GM21360 (cell line): ENCODE measurements around the gene BEST2.
A peak's percentile ranks its signal among the peaks of the same experiment; 100 is the strongest.

Experiments
- ATAC-seq: cut with Tn5 transposase; IDR thresholded peaks from one replicate; pipeline ENCODE4 v1.9.1; 2021; ENCODE audit warnings: mild to moderate bottlenecking, moderate library complexity; ENCODE audit not compliant: unreplicated experiment

The BEST2 gene

DNA sequence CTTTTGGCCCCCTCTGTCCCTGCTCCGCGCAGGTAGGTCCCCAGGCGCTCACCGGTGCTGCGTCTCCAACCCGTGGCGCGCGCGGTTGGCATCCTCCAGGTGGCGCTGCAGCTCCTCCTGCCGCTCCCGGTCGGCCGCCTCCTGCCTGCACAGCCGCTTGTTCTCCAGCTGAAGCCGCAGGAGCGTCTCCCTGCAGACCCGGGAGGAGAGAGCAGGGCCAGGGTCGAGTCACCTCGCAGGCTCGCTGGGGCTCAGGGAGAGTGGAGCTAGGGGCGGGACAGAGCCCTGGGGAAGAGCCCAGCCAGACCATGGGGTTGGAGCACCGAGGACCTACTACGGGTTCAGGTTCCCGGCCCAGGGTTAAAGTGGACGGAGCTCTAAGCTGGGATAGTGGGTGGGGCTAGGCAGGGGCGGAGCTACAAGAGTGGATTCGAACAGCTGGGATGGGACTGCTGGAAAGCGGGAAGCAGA is 14.5 kb downstream of the BEST2 start:
- ATAC-seq = no peak

DNA sequence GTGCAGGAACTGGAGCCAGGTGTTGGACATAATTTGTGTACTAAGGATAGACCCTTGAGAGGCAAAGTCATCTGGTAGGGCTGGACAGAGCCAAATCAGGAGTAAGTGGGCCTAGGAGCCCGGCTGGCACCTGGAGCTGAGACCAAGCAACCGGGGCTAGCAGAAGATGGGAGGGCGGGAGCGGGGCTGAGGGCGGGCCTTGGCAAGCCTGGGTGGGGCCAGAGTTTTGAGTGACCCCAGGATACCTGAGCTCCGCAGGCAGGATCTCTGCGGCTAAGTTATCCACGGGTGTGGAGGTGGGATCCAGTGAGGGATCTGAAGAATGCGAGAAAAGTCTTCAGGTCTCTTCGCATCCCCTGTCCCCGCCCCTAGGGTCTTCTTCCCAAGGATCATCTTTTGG is 15.6 kb downstream of the BEST2 start:
- ATAC-seq = no peak

DNA sequence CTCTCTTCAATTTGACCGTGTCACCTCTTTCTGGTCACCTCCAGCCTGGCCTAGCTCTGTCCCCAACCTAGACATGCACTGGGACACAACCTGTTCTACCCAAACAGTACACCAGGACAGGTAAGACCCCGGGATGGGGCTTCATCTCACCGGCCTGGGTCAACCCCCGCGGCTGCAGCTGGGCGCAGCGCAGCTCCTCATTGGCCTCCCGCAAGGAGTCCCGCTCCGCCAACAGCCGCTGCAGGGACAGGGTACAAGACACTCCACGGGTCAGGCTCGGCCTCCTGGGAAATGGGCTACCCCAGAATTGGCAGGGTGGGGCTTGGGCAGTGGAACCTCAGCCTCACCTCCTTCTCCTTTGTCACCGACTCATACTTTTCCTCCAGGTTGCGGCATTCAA is 16.1 kb downstream of the BEST2 start:
- ATAC-seq = no peak

DNA sequence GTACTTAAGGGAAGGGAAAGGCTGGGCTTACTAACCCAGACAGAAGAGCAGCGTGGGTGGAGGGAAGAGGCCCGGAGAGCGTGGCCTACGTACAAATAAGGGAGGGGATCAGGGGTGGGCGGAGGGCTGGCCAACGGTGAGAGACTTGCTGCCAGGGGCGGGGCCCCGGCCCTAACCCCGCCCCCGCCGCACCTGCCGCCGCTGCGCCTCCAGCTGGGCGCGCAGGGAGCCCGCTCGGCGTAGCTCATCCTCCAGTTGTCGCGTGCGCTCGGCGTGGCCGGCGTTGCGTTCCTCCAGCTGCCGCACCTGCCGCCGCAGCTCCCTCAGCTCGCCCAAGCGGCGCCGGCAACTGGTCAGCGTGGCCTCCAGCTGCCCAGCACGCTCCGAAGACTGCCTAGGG is 18.1 kb downstream of the BEST2 start:
- peak; percentile 47 for ATAC-seq

DNA sequence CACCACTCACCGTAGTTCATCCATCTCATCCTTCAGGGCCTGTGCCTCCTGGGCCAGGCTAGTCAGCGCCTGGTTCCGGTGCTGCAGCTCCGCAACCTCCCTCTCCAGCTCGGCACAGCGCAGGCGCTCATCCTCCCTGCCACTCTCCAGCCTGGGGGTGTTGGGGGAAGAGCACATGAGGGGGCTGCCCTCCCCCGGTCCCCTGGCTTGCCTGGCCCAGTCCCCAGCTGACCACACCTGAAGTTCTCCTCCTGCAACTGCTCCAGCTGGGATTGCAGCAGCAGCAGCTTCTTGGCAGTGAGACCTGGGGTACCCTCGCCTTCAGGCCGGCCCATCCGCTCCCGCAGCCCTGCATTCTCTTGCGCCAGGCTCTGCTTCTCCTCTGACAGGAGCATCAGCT is 19.3 kb downstream of the BEST2 start:
- ATAC-seq = no peak

DNA sequence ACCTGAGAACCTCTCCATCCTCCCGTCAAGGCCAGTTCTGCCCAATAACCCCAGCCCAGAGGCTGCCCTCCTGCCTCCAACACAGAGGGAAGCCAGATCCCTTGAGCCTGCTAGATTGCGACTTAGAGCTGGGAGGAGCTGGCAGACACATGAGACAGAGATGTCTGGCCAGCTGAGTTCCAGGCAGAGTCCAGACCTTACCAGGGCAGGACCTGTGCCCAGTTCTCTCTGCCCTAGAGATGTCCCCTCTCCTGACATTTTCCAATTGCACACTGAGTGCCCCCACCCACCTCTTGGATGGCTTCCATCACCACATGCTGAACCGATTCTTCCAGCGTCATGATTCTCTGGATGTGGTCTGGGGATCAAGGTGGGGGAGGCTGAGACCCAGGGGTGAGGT is 20.7 kb downstream of the BEST2 start:
- no peak for ATAC-seq

DNA sequence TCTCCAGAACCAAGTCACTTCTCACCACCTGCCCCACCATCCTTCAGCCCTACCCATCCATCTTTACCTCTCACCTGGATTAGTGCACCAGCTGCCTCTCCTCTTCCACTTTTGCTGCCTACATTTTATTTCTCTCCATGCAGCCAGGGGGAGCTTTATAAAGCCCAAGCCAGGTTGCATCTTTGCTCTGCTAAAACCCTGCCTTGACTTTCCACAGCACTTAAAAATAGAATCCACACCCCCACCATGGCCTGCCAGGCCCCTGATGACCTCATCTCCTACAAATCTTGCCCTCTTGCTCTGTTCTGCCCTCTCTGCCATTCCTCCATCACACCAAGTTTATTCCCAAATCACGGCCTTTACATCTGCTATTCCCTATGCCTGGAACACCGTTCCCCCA is 22.0 kb downstream of the BEST2 start:
- ATAC-seq = no peak

DNA sequence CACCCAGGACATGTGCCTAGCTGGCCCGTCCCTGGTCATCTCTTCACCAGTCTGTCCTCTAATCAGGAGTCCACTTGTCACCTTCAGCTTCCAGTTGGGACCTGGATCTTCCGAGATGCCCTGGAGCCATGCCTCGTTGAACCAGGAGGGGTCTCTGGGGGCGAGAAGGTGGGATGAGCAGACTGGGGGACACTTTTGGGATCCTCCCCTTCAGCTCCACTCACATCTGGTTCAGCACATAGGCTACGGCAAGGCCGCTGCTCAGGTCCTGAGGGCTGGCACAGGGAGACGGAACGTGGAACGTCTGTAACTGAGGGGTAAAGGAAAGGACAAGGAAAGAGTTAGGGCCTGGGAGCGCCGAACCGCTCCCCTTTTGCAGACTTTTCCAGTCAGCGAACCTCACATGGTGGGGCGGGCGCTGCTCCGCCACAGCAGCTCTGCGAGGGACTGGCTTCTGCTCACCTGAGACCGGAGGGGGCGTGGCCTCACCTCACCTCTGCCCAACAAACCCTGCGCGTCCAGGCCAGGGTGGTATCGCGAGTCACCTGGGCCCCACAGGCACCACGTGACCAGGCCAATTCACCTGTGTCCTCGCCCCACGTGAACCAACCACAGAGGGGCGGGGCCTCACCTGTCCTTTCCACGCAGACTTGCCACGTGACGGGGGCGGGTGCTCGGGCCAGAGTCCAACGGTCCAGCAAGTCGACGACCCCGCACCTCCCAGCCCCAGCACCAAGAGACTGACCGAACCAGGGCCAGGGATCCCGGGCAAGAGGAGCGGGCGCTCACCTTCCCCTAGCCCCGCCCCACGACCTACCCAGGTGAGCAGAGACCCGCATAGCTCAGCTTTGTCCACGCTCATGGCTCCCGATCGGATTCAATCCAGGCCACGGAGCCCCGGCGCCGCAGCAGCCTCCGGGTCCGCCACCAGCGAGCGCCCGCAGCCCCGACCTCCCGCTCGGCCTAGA is 23.3 kb downstream of the BEST2 start, which contains the start of gene HOOK2:
Gene HOOK2 (minus strand): TSS at position 965 of the 968 bp plus-strand sequence. CDS start 103 bp downstream, at position 862.
- no peak for ATAC-seq

DNA sequence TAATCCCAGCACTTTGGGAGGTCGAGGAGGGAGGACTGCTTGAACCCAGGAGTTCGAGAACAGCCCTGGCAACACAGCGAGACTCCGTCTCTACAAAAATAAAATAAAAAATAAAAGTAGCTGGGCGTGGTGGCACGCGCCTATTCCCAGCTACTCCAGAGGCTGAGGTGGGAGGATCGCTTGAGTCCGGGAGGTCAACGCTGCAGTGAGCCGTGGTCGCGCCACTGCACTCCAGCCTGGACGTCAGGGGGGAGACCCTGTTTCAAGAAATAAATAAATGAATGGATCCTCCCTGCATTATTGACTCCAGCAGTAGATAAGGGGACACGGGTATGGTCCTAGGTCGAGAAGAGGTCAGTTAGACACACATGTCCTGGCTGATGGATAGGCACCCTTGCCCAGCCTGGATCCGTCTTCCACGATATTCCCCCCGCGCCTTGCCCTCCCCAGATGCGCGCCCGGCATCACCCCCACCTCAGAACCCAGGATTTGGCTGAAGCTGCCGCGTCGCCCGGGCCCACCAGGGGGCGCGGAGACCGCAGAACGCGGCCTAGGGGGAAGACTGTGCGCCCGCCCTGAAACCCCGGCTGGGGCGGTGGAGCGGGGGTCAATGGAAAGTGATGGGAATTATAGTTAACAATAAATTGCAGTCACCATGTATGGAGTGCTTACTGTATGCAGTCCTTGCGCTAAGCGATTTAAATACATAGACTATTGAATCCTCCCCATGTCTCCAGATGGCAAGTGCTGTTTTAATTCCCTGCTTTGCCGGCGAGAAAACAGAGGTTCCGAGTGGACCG is 25.8 kb downstream of the BEST2 start:
- no peak for ATAC-seq

DNA sequence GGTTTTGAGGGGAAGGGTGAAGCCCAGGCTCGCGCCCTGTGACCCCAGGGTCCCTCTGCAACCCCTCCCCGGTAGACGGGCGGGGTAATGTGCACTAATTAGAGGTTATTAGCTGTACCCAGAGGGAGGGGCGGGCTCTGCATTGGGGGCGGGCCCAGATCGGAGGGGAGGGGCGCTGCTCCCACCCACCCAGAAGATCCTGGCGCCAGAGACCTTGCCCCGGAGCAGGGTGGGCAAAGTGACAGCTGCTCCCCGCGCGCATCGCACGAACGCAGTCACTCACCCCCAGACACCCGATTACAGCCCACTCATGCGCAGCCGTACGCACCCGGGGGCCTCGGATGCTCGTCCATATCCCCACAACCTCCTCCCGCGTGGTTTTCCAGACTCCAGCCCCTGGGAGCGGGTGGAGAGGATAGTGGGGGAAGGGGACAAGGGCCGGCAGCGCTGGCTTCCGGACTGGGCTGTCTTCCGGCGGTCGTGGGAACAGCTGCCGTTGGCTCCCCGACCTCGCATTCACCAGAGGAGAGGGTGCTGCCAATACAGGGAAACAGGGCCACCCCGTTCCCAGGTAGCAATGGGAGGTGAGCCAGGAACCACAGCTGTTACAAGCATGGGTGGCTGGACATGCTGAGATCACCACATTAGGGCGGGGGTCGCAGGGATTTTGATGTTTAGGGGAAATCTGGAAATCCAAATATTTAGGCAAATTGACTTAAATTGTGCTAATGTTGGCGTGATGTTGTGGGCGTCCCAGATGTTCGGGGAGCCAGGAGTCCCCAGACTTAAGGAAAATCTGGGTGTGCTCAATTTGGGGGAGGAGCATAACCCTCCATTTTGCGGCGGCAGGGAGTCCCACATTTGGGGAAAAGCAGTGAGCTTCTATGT is 26.7 kb downstream of the BEST2 start:
- no peak for ATAC-seq

DNA sequence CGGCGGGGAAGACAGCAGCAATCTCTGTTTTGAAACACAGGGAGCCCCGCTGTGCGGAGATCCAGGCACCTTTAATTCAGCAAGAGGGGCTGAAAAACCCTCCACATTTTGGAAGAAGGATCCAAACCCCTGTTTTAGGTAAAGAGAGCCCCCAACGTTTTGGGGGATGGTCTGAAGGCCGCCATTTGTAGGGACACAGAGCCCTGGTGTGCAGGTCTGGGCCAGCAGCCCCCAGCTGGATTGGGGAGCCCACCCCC is 27.2 kb downstream of the BEST2 start:
- no peak for ATAC-seq

DNA sequence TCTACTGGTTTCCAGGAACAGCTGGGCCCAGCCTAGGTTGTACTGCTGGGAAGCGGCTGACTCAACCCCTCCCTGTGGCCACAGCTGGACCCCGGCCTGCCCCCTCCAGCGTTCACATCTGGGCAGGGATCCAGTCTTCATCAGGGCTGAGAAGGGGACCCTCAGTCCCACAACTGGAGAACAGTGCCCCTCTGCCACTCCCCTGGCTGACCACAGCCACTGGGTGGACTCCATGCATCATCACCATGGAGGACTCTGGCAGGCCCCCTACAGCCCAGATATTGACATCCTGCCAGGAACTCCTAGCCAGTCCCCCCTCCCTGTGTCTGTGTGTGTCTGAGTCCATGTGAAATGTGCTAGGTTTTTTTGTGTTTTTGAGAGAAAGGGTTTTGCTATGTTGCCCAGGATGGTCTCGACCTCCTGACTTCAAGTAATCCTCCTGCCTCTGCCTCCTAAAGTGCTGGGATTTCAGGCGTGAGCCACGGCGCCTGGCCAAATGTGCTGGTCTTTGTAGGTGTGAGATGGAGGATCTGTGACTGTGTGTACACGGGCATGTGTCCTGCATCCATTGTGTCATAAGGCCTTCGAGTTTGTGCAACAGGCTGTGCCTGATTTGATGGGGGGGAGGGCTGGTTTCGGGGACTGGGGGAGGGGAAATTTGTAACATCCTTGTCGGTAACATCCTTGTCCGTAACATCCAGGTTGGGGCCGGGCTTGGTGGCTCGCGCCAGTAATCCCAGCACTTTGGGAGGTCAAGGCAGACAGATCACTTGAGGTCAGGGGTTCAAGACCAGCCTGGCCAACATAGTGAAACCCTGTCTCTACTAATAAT is 27.8 kb downstream of the BEST2 start:
- no peak for ATAC-seq

DNA sequence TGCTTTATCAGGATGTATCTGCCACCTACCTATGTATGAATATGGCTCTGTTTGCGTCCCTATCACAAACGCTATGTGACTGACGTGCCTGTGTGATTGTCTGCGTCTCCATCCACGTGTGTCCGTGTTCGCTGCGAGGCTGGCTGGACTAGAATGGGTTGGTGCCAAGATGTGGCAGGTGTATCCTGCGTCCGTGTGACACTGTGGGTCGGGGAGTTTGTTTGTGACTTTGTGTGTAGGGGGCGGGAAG is 30.5 kb downstream of the BEST2 start:
- no peak for ATAC-seq

DNA sequence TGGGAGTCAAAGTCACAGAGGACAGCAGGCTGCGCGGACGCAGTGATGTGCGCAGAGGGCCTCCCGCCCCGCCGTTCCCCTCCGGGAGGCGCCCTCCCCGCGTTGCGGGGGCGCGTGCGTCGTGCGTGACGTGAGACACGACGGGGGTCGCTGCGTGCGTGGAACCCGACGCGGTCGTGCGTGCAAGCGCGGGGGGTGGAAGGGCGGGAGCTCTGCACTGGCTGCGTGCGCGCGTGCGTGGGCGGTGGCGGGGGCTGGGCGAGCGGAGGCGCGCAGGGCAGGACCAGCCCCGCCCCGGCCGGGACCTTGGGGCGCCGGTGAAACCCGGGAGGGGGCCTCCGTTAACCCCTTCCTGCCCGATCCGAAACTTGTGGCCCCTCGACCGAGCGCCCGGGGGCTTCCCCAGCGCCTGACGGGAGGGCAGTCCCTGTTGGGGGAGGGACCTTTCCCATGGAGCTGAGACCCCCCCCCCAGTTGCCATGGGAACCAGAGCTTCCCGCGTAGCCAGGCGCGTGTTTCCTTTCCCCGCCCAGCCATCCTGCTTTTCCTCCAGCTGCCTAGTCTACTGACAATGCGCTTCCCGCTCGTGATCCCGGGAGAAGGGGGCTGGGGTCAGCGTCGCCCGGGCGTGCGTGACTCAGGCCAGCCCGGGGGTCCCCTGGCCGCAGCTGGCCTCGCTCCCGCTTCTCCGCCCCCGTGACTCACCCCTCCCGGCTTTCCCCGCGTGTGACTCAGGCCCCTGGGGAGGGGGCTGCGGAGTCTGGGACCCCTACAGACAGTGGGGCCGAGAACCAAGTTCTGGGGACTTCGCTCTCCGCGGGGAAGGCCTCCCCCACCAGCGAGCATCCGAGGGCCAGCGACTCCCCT is 31.1 kb downstream of the BEST2 start:
- no peak for ATAC-seq

DNA sequence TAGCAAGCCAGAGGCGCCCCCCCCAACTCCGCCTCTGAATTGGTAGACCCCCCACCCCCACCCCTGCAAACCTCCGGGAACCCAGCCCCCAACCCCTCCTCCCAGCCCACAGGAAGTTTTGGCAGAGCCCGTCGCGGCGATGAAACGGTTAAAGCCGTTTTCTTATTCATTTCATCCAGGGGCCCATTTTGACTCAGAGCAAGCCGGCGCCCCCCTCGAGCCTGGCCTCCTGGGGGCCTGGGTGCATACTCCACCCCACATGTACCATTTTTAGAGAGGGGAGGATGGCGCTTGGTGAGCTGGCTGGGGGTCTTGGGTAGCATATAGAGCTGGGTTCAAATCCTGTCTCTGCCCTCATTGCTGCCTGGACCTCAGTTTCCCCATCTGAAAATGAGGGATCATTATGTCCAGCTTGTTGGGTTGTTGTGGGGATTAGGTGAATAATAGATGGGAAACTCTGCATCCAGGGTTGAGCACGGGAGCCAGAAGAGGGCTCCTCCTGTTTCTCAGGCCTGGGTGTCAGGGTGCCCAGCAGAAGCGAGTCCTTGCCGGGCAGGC is 31.8 kb downstream of the BEST2 start:
- no peak for ATAC-seq

DNA sequence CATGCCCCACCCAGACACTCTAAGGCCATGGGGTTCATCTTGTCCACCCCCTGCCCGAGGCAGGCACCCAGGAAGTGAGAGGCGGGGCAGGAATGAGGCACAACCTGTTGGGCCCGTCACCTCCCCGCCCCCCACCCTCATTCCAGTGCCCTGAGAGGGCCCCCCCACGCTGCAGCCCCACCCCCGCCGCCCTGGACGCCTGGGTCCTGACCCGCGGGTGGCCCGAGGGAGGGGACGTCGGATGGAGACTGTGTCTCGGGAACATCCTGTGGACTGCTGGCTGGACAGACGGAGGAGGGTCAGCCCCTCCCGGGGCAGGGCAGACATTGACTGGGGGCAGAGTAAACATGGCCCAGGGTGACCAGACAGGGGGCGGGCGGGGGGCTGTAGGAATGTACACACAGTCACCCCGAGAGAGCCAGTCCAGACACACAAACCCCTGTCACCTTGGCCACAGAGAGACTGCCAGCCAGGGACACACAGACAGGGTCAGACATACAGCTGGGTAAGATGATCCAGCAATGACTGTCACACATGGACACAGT is 32.3 kb downstream of the BEST2 start:
- ATAC-seq = no peak

DNA sequence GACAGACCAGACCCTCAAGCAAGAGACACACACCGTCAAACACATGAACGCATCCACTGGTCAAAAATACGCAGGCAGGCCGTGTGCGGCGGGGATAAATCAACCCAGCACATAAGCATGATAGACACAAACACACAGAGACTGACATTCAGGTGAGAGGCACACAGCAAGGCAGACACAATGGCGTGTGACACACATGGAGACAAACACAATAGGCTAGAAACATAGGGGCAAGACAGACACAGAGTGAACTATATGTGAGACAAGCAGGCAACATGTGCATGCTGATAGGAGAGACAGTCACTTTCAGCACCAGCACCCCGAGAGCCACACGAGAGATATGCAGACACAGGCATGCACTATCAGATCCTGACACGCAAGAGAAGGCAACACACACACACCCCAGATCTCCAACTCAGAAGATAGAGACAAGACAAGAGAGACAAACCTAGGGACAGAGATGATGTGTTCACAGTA is 32.8 kb downstream of the BEST2 start:
- no peak for ATAC-seq

DNA sequence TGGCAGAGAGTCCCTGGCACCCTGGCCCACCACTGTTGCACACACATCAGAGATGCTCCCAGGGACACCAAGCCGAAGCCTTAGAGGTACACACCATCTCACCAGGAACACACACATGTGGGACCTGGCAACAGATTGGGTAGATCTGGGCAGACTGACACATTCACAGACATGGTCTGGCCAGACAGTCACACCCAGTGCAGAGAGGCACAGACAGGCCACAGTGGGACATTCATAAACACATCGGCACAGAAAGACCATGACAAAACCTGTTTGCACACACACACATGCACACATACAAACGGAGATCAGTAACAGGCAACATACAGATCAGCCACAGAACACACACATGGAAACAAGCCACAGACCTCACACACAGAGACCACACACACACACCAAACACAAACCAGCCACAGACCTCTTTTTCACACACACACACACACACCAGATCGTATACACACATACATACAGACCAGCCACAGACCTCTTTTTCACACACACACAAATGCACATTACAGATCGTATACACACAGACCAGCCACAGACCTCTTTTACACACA is 33.4 kb downstream of the BEST2 start:
- no peak for ATAC-seq
